ENCODE results near the gene XRN2. TPM values are rescaled to one million over a fixed set of nuclear protein-coding genes. Genes with fewer than 3 reads are reported as not detected.

The XRN2 gene
- total and polyA plus RNA-seq, 12 donors, result 9.5 to 39.8 (median 31.7) TPM

DNA sequence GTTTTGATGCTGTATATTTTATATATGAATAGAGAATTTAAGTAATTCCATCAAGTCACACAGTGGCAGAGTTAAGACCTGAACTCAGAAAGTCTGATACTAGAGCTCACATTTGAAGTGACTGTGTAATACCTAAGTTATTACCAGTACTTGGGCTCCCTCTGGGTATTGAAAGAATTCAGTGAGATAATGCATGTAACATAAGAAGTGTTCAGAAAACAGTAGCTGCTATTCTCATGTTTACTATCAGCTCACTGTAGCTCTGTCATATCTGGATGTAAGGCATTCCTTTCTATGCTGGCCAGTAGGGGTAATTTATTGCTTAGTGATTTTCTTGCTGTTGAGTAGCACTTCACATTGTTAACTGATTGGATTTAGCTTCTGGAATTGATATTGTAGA is 49.6 kb downstream of the XRN2 start:
- Histone ChIP-seq H3K4me1 (peaks cover 0 to 3% (median 0%) of the 10 kb centered on the region in 9 donors), H3K27ac (no peak overlapping the region), H3K4me3 (no peak overlapping the region), H3K27me3 (no peaks in the 10 kb centered on the region), H3K36me3 (peaks cover 0 to 95% (median 60%) of the 10 kb centered on the region in 9 donors), H3K9me3 (no peaks in the 10 kb centered on the region)
- no peak for DNase-seq
- TF ChIP-seq, protein P1, sequence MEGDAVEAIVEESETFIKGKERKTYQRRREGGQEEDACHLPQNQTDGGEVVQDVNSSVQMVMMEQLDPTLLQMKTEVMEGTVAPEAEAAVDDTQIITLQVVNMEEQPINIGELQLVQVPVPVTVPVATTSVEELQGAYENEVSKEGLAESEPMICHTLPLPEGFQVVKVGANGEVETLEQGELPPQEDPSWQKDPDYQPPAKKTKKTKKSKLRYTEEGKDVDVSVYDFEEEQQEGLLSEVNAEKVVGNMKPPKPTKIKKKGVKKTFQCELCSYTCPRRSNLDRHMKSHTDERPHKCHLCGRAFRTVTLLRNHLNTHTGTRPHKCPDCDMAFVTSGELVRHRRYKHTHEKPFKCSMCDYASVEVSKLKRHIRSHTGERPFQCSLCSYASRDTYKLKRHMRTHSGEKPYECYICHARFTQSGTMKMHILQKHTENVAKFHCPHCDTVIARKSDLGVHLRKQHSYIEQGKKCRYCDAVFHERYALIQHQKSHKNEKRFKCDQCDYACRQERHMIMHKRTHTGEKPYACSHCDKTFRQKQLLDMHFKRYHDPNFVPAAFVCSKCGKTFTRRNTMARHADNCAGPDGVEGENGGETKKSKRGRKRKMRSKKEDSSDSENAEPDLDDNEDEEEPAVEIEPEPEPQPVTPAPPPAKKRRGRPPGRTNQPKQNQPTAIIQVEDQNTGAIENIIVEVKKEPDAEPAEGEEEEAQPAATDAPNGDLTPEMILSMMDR (IDR thresholded peaks at IDR 0.05), result no peak
- intact Hi-C loops (cut with DNase I), result loop anchor here in 1 of 10 donors (10.0 kb wide), 1 partner anchor 48 kb away; the partner anchor contains the start of gene XRN2
- ATAC-seq, result no peak

DNA sequence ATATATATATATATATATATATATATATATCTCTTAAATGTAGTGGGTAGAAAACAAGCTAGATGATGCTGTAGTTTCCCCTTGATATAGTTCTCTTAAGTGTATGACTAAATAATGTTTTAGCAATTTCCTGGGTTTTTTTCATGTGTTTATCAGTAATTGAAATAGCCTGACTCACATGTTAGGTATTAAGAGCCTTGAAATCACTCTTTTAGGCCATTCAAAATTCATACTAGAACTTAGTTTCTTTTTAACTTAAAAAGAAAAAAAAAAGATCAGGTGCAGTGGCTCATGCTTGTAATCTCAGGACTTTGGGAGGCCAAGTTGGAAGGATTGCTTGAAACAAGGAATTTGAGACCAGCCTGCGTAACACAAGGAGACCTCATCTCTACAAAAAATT is 50.1 kb downstream of the XRN2 start:
- Histone ChIP-seq H3K27me3 (no peaks in the 10 kb centered on the region), H3K27ac (no peak overlapping the region), H3K4me3 (no peak overlapping the region), H3K4me1 (peaks cover 0 to 3% (median 0%) of the 10 kb centered on the region in 9 donors), H3K36me3 (peaks cover 0 to 95% (median 60%) of the 10 kb centered on the region in 9 donors), H3K9me3 (no peaks in the 10 kb centered on the region)
- WGBS, 2 donors, result 100% methylated on average over 1 of the region's 1 CpG
- ATAC-seq (no peak), DNase-seq (no peak)
- TF ChIP-seq, protein P1 (IDR thresholded peaks at IDR 0.05), result no peak
- intact Hi-C loops (cut with DNase I), result loop anchor here in 1 of 10 donors (10.0 kb wide), 1 partner anchor 48 kb away; the partner anchor contains the start of gene XRN2

DNA sequence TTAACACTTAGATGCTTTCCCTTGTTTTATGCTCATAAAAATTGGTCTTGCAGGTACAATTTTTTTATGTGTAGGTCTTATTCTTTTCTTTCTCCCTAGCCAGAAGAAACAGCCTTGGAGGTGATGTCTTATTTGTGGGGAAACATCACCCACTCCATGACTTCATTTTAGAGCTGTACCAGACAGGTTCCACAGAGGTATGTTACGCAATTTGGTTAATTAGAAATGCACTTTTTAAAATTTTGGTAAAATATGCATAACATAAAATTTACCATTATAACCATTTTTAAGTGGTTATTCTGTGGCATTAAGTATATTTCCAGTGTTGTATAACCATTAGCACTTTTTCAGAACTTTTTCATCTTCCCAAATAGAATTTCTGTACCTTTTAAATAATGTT is 52.9 kb downstream of the XRN2 start:
- Histone ChIP-seq H3K27ac (no peak overlapping the region), H3K27me3 (no peaks in the 10 kb centered on the region), H3K36me3 (peaks cover 0 to 92% (median 37%) of the 10 kb centered on the region in 9 donors), H3K4me1 (peaks cover 0 to 15% (median 0%) of the 10 kb centered on the region in 9 donors), H3K4me3 (no peak overlapping the region), H3K9me3 (no peaks in the 10 kb centered on the region)
- TF ChIP-seq, protein P1 (IDR thresholded peaks at IDR 0.05), result no peak
- no peak for ATAC-seq
- intact Hi-C loops (cut with DNase I), result loop anchor here in 1 of 10 donors (10.0 kb wide), 1 partner anchor 51 kb away; the partner anchor contains the start of gene XRN2
- DNase-seq, result no peak
- 50 to 99% methylated on average over 1 of the region's 1 CpG for WGBS, 2 donors

DNA sequence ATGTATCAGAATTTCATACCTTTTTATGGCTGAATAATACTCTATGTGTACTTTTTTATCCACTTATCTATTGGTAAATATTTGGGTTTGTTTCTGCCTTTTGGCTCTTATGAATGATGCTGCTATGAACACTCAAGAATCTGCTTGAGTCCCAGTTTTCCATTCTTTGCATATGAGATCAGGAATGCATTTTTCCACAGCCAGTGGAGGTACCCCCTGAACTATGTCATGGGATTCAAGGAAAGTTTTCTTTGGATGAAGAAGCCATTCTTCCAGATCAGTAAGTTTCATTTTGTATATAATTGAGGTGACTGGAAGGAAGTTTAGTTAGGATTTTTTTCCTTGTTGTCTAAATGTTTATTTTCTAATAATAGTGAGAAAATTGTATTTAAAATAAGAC is 53.3 kb downstream of the XRN2 start:
- ATAC-seq (no peak), DNase-seq (no peak)
- Histone ChIP-seq H3K27ac (no peak overlapping the region), H3K36me3 (peaks cover 0 to 91% (median 33%) of the 10 kb centered on the region in 9 donors), H3K4me3 (no peak overlapping the region), H3K9me3 (no peaks in the 10 kb centered on the region), H3K4me1 (peaks cover 0 to 19% (median 0%) of the 10 kb centered on the region in 9 donors), H3K27me3 (no peaks in the 10 kb centered on the region)
- TF ChIP-seq, protein P1 (IDR thresholded peaks at IDR 0.05), result no peak
- intact Hi-C loops (cut with DNase I), result loop anchor here in 1 of 10 donors (10.0 kb wide), 1 partner anchor 52 kb away; the partner anchor contains the start of gene XRN2

Data from heart right ventricle (tissue), 16 donors.